Hematopoietic multipotent progenitor cell treated with erythropoietin and hydrocortisone succinate and interleukin-3 and kit ligand, for 15 days (in vitro differentiated cells): ENCODE measurements around the gene TUFT1.

Source experiments
- DNase-seq: peaks from one replicate; pipeline ENCODE4 v3.0.0-alpha.2; 2015; ENCODE audit warnings: low spot score

The TUFT1 gene

DNA sequence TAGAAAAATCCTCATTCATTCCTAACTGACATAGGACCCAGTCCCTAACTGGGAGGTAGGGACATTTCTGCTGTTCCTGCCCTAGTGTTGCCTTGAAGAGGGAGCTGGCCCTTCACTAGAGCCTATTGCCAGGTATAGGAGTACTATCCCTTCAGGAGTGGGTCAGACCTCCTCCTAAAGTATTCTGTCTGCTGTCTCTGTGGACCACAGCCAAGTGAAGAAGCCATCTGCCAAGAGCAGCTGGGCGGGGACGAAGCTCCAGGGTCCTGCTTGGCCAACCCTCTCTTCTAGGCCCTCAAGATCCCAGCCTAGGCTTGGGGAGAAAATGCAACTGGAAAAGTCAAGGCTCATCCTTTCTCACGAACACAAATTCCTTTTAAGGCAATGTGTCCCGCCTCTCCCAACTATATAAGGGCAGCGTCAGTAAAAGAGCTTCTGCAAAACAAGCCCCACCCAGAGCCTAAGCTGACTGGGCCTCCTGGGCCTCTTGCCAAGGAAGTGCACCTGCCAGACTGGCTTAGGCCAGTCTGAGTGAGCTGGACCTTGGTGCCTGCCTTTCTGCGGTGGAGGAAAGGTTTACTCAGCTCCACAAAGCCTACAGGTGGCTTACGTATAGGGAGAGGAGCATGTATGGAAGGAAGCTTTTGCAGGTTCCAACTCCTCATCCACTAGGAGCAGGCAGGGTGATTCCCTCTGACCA is 638 bp upstream of the TUFT1 start:
- DNase-seq, result peak; percentile 94

DNA sequence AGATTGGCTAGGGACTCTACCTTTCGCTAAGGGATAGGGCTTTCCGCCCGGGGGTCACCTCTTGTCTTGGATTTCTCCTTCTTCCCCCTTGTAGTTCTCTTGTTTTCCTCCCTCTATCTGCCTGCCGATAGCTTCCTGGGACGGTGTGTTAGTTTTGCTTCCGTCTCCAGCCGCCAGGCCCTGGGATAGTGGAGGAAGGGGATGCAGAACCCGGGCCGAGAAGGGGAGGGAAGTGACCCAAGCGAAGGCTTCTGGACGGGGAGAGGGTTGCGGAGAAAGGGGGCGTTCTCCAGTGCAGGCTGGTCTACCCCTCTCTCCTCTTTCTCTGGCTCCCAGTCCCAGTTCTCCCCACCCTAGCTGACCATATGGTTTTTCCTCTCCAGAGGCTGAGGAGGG is 871 bp downstream of the TUFT1 start:
- DNase-seq, result no peak

DNA sequence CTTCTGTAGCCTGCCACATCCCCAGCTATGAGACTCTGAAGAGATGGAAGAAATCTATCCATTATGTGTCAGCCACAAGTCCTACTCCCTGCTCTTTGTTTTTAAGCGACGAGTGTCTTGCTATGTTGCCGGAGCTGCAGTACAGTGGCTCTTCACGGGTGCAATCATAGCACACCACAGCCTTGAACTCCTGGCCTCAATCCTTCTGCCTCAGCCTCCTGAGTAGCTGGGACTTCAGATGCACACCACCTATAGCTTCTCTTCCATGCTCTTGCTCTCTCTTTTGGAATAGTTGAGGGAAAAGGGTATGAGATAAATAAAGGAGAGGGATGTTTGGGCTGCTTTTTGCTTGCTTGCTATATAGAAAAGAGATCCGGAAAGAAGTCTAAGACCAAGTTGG is 1.6 kb downstream of the TUFT1 start:
- no peak for DNase-seq

GRCh38 chr1:151542710-151543129 is 2.6 kb downstream of the TUFT1 start:
- DNase-seq, result no peak

DNA sequence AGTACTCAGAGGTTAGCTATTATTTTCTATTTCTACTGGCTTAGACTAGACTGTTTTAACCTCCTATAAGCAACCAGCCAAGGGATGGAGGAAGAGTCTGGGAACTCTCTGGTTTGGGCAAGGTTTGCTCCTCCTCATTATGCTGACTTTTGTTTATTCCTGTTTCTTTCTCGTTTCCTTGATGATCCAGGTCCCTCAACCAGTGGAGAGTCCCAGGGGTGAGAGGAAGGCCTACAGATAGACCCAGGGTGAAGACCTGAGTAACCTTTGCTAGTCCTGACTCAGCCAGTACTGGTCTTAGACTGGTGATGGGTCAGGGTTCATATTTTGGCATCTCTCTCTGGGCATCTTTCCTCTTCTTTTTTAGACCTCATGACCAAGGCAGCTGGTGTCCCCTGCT is 5.4 kb downstream of the TUFT1 start:
- DNase-seq, result no peak

DNA sequence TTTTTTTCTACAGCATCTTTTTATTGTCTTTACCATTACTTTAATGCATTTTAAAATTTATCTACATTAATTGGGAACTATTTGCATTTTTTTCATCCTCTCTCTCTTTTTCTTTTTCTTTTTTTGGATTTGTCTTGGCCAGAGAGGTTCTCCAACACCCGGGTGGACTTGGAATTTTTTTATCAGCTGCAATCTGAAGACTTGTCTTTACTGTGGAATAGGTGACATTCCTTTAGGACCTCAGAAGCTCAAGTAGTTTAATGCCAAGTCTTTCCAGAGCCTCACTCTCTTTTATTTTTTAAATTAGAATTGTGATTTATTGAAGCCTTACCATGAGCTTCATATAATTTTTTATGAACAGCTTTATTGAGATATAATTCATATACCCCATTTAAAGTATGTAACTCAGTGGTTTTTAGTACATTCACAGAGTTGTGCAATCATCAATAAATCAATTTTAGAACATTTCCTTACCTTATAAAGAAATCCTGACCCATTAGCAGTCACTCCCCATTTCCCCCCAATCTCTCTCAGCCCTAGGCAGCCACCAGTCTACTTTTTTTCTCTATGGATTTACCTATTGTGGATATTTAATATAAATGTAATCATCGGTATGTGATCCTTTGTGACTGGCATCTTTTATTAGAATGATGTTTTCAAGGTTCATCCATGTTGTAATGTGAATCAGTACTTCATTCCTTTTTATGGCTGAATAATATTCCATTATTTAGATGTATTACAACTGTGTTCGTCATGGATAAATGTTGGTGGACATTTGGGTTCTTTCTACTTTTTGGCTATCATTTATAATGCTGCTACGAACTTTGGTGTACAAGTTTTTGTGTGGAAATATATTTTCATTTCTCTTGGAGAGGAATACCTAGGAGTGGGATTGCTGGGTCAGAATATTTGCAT is 6.2 kb downstream of the TUFT1 start:
- DNase-seq, result no peak

GRCh38 chr1:151547119-151547899 is 7.2 kb downstream of the TUFT1 start:
- no peak for DNase-seq

GRCh38 chr1:151547900-151548230 is 7.8 kb downstream of the TUFT1 start:
- DNase-seq, result no peak

DNA sequence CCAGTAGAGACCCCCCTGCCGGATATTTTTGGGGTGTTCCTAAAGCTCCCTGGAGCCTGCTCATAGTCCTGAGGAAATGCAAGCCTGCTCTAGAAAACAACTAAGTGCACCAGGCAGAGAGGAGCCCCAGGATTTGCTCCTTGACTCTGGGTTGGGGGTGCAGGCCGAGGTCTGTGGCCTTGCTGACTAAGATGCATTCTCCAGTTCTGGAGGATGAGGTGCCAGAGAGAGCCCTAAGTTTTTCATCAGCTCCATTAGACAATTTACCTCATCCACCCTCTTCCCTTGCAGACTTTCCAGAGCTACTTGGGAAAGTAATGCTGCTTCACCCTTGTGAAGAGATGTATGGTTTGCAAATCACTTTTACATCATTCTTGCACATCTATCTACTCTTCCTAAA is 9.1 kb downstream of the TUFT1 start:
- DNase-seq, result no peak

- DNase-seq, result no peak
Observed at GRCh38 chr1:151553659-151554058, 13.6 kb downstream of the TUFT1 start.

GRCh38 chr1:151556052-151556451 is 15.9 kb downstream of the TUFT1 start:
- DNase-seq, result no peak

DNA sequence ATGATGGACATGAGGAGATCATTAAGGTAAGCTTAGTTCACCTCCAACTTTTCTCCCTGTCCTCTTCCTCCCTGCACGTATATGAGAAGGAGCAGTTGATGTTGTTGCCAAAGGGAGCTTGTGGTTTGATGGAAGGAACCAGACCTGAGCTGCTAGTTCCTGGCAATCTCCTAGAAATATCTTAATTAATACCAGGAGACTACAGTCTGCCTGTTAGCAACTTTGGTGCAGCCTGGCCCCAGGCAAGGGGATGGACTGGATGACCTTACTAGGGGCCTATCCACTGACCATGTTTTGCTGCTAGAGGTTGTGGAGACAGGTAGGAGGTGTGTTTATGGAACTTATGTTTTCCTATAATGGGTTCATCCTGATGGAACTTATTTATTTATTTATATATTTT is 22.6 kb downstream of the TUFT1 start:
- no peak for DNase-seq

DNA sequence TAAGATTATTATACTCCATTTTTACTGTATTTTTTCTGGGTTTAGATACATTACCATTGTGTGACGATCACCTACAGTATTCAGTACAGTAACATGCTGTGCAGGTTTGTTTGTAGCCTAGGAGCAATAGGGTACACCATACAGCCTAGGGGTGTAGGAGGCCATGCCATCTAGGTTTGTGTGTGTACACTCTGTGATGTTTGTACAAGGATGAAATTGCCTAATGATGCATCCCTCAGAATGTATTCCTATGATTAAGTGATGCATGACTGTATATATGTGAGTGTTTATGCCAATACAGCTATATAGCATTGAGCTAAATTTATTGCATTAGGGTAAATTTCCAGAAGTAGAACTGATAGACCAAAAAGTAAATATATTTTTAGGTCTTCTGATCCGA is 23.3 kb downstream of the TUFT1 start:
- no peak for DNase-seq

GRCh38 chr1:151565502-151566189 is 25.5 kb downstream of the TUFT1 start:
- no peak for DNase-seq

DNA sequence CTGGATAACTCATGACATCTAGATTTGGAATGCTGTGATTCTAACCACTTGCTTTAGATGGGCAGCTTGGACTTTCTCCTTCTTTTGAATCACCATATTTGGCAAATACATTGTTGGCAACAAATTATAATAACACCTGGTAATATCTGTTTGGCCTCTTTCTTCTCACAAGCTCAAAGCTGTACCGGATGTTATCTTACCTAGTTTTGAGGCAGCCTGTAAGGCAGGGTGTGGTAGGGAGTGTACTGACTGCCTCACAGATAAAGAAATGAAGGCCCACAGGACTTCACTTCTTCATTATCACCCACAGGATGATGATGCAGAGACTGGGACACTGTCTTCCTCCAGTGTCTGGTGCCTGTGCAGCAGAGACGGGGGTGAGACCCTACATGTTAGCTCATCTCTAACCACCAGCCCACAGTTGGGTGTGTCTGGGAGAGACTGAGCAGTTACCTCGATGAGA is 28.5 kb downstream of the TUFT1 start:
- peak; percentile 48 for DNase-seq

- DNase-seq, result no peak
Observed at GRCh38 chr1:151570819-151571218, 30.7 kb downstream of the TUFT1 start.

GRCh38 chr1:151574575-151575529 is 34.7 kb downstream of the TUFT1 start:
- DNase-seq, result peak; percentile 88

DNA sequence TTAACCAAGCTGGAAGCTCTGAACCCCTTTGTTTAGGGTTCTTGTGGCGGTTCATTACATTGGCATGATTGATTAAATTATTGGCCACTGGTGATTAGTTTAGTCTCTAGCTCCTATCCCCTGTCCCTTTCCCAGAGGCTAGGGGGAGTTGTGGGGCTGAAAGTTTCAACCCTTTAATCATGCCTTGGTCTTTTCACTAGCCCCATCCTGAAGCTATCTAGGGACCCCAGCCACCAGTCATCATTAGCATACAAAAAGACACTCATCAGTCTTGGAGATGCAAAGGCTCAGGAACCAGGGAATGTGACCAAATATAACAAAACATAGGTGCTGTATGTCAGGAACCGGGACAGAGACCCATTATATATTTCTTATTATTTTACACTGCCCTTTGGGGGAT is 37.1 kb downstream of the TUFT1 start:
- no peak for DNase-seq

DNA sequence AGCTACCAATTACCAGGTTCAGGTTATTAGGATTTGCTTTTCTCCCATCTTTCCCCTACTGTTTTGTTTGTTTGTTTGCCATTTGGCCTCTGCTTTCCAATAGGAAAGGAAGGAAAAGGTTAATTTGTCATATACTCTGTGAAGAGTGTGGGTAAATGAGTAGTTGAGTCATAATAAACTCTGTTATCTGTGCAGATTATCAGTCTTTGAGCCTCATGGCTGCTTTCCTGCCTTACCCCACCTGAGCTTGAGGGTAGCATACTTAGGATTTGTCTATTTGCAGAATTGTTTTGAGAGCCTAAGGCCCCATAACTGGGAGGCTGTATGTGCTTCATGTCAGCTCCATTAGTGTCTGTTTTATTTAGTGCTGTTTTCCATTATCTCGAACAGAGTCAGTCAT is 38.8 kb downstream of the TUFT1 start:
- no peak for DNase-seq

GRCh38 chr1:151579436-151580225 is 39.5 kb downstream of the TUFT1 start:
- no peak for DNase-seq
